GM12873 (cell line): Measurements from ENCODE around the gene YBX3.

Source experiments
- TF ChIP-seq, protein P1 (sequence below): IDR thresholded peaks from 2 replicates; pipeline ENCODE4 v1.5.1; 2012; ENCODE audit warnings: low read depth, mild to moderate bottlenecking, moderate library complexity, low read length, control low read depth; ENCODE audit not compliant: insufficient read depth; ENCODE audit errors: missing control alignments

Gene YBX3

DNA sequence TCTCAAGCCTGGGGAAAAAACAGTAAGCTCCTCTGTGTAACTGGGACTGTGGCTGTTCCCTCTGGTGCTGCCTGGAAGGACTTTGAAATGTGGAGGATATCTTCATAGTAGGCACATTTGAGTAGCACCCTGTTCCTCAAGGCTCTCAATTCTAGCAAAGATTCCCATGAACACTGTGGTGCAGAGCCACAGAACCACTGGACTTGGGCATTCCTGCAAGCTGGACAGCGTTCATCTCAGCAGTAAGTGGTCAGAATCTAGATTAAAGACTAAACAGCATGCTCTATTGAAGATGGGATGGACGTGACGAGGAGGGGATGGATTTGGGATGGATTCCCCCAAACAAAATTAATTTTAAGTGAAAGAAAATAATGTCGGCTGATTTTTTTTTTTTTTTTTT, 9.4 kb upstream of the YBX3 start:
- TF ChIP-seq, protein P1, sequence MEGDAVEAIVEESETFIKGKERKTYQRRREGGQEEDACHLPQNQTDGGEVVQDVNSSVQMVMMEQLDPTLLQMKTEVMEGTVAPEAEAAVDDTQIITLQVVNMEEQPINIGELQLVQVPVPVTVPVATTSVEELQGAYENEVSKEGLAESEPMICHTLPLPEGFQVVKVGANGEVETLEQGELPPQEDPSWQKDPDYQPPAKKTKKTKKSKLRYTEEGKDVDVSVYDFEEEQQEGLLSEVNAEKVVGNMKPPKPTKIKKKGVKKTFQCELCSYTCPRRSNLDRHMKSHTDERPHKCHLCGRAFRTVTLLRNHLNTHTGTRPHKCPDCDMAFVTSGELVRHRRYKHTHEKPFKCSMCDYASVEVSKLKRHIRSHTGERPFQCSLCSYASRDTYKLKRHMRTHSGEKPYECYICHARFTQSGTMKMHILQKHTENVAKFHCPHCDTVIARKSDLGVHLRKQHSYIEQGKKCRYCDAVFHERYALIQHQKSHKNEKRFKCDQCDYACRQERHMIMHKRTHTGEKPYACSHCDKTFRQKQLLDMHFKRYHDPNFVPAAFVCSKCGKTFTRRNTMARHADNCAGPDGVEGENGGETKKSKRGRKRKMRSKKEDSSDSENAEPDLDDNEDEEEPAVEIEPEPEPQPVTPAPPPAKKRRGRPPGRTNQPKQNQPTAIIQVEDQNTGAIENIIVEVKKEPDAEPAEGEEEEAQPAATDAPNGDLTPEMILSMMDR: no peak

DNA sequence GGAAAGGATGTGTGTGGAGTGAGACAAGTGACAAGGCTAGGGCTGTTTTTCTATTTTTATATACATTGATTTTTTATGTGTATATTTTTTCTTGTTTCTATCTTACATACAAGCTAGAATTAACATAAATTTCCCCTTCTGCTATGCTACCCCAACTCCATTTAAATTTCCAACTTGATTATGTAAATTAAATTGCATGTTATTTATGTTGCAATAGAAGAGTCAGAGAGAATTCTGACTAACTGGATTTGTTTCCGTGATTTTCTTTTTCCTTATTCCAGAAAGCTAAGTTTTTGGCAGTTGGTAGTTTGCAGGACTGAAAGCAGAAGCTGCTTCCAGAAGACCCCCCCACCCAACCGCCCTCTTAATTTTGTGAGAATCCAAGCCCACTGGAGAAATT, 8.9 kb upstream of the YBX3 start:
- TF ChIP-seq, protein P1: no peak

DNA sequence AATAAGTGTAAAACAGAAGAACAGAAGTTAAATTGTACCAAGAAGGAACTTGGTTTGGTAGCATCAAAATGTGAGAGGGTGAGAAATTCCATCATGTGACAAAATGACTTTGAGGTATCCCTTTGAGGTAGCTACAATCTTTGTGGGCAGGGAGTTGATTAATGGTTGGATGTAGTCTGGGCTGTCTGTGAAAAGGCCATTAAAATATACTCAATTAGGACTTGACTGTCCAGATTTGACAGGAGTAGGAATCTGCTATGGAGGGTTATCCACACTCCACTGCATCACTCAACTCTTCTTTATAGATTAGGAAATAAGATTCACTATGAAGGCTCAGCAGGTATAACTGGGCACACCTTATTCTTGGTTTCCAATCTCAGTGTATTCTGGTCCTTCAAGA, 7.4 kb upstream of the YBX3 start:
- TF ChIP-seq, protein P1: no peak

DNA sequence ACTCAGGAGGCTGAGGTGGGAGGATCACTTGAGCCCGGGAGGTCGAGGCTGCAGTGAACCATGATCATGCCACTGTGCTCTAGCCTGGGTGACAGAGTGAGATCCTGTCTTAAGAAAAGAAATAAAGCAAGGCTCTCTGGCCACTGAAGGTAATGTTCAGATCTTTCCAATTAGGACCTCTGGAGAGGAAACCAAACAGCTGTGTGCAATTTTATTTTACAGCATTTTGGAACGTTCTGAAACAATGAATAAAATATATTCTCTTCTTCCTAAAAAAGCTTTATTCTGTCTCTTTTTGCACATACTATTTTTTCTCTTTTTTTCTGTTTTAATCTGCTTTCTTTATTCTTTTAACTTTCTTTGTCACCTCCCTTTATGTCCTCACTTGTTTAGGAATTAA, 5.0 kb upstream of the YBX3 start:
- TF ChIP-seq, protein P1: no peak

DNA sequence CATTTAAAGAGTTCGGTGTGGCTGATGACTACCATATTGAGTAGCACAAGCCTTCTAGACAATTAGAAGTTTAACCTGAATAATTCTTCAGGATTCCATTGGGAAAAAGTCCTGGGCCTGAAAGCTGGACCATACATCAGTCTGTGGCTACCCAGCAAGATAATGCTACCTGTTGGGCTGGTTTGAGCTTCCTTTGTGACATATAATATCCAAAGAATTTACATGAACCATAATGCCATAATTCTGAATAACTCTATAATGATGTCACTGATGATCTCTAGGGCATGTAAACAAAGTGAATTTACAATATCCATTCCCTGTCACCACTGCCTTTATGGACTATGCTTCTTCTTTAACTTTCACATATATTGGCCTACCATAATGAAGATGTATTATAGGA, 3.8 kb upstream of the YBX3 start:
- TF ChIP-seq, protein P1: no peak

DNA sequence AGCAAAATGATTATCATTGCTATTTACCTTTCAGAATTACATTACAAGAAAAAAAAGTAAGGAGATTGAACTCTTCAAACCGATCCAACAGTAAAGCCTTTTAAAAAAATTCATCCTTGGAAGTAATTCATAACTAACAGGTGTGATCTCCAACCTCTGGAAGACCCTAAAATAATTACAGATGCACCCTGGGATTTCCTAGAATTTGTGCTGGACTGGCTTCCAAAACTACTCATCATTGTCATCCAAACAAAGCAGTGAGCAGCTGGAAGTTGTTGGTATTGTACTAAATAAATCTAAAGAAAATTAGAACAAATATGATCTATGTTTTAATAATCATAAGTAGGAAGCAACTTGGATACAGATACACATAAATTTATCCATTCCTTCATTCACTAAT, 1.9 kb upstream of the YBX3 start:
- TF ChIP-seq, protein P1: no peak

DNA sequence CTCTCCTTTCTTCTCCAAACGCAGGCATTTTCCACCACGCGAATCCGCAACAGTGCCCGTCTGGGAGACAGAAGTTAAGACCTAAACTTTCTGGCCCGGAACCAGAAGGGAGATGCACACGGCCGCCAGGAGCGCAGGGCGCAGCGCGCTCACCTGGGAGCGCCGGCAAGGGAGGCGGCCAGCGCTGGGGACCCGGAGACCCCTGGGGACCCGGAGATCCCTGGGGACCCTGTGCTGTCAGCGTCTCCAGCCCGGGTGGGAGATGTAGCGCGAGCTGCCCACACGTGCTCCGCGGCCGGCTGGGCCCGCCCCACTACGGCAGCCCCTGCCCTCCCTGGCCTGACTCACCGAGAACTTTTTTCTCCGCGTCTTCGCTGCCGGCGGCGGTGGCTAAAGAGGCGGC, 620 bp downstream of the YBX3 start:
- TF ChIP-seq, protein P1: peak; percentile 27
